PC-3 (cell line): ENCODE measurements around the gene SLC6A4. TPM values are rescaled to one million over a fixed set of nuclear protein-coding genes. Genes with fewer than 3 reads are reported as not detected.

ENCODE experiments used
- ATAC-seq: fragments of 200-7000 bp; cut with Tn5 transposase; 2 replicates; pipeline ENCODE4 v1.9.1; 2020; ENCODE audit warnings: mild to moderate bottlenecking, moderate library complexity
- BruUV-seq: library from RNA; stranded (reverse); fragments of 400-500 nt; replicated peaks from 2 replicates; lab custom pipeline; 2021; lab: Mats Ljungman, UMichigan
- CTCF ChIA-PET: fragments of 300-600 bp; sonication (Branson Sonifier 250); formaldehyde crosslinking; loops from one replicate; lab custom pipeline; 2022; ENCODE audit warnings: antibody characterized with exemption; lab: Charles Lee
- POLR2A ChIA-PET: fragments of 300-600 bp; sonication (Branson Sonifier 250); formaldehyde crosslinking; loops from one replicate; lab custom pipeline; 2022; ENCODE audit warnings: antibody characterized with exemption; ENCODE audit not compliant: unreplicated experiment; lab: Charles Lee
- DNase-seq: peaks from one replicate; pipeline ENCODE4 v3.0.0-alpha.2; 2015
- H2AFZ ChIP-seq: fragments of 300-600 bp; sonication (generic); 2 replicates; pipeline ENCODE4 v1.6.0; 2016; ENCODE audit warnings: antibody characterized with exemption, low read length
- H3F3A ChIP-seq: fragments of 300-600 bp; sonication (generic); one replicate; pipeline ENCODE4 v1.6.0; 2017; ENCODE audit warnings: antibody characterized with exemption, low read length, control low read depth, mild to moderate bottlenecking; ENCODE audit not compliant: unreplicated experiment
- H3K27ac ChIP-seq: fragments of 300-600 bp; sonication (generic); 2 replicates; pipeline ENCODE4 v1.5.1; 2016; ENCODE audit warnings: mild to moderate bottlenecking, low read length
- H3K27me3 ChIP-seq: fragments of 300-600 bp; sonication (generic); 2 replicates; pipeline ENCODE4 v1.6.1; 2016; ENCODE audit warnings: low read length, mixed read lengths
- H3K36me3 ChIP-seq: fragments of 300-600 bp; sonication (generic); 2 replicates; pipeline ENCODE4 v1.6.1; 2016; ENCODE audit warnings: low read depth, mixed run types, low read length, mixed read lengths
- H3K4me1 ChIP-seq: fragments of 300-600 bp; sonication (generic); 2 replicates; pipeline ENCODE4 v1.5.1; 2016; ENCODE audit warnings: low read length; ENCODE audit not compliant: insufficient read depth
- H3K4me2 ChIP-seq: fragments of 300-600 bp; sonication (generic); 2 replicates; pipeline ENCODE4 v1.6.0; 2016; ENCODE audit warnings: low read length
- H3K4me3 ChIP-seq: fragments of 300-600 bp; sonication (generic); 2 replicates; pipeline ENCODE4 v1.5.1; 2016; ENCODE audit warnings: mild to moderate bottlenecking, low read length, mixed read lengths
- H3K79me2 ChIP-seq: fragments of 300-600 bp; sonication (generic); 2 replicates; pipeline ENCODE4 v1.6.1; 2017; ENCODE audit warnings: low read length, mixed read lengths
- H3K9ac ChIP-seq: fragments of 300-600 bp; sonication (generic); 2 replicates; pipeline ENCODE4 v1.6.0; 2016; ENCODE audit warnings: mild to moderate bottlenecking, low read length
- H3K9me2 ChIP-seq: fragments of 300-600 bp; sonication (generic); replicated peaks from 2 replicates; pipeline ENCODE4 v1.6.1; 2016; ENCODE audit warnings: mixed run types, low read length, mixed read lengths
- H3K9me3 ChIP-seq: fragments of 300-600 bp; sonication (generic); 2 replicates; pipeline ENCODE4 v1.6.1; 2016; ENCODE audit warnings: low read length, mixed read lengths
- H4K20me1 ChIP-seq: fragments of 300-600 bp; sonication (generic); 2 replicates; pipeline ENCODE4 v1.6.1; 2016; ENCODE audit warnings: low read length, mixed read lengths
- EZH2 ChIP-seq: fragments of 300-600 bp; sonication (generic); IDR thresholded peaks from one replicate; pipeline ENCODE4 v1.6.1; 2017; ENCODE audit warnings: antibody characterized with exemption, mild to moderate bottlenecking, low read length; ENCODE audit not compliant: unreplicated experiment
- EZH2phosphoT487 ChIP-seq: fragments of 300-600 bp; sonication (generic); IDR thresholded peaks from 2 replicates; pipeline ENCODE4 v1.6.1; 2018; ENCODE audit warnings: mild to moderate bottlenecking, antibody characterized with exemption, low read length, borderline replicate concordance
- intact Hi-C: fragments of 100-400 bp; cut with micrococcal nuclease; formaldehyde crosslinking; loops from 2 replicates; pipeline ENCODE4 v1.9.0; 2023
- total RNA-seq: library from RNA; depleted of rRNA; stranded (reverse); fragments of >200 nt; gene quantifications from 2 replicates; pipeline ENCODE4 v1.2.3, GENCODE V29; 2014
- TF ChIP-seq, protein P1 (sequence below): fragments of 300-600 bp; sonication (generic); conservative IDR thresholded peaks from 2 replicates; pipeline ENCODE4 v1.5.1; 2017; ENCODE audit warnings: antibody characterized with exemption, low read depth, mild to moderate bottlenecking, low read length

The SLC6A4 gene
- total RNA-seq, 1 experiment from 2014 or later: not detected

DNA sequence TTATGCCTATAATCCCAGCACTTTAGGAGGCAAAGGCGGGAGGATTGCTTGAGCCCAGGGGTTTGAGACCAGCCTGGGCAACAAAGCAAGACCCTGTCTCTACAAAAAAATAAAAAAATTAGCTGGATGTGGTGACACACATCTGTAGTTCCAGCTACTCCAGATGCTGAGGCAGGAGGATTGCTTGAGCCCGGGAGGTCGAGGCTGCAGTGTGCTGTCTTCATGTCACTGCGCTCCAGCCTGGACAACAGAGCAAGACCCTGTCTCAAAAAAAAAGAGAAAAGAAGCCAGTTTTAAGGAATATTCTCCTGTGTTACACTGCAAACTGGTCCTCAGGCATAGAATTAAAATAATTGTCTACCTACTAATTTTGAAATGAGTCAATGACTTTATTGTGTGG, 71.0 kb downstream of the SLC6A4 start:
- Histone ChIP-seq H3K36me3 (no peaks in the 10 kb centered on the region), H3K9me2 (no peaks in the 10 kb centered on the region), H3K79me2 (peaks cover 27% of the 10 kb centered on the region), H2AFZ (no peak overlapping the region), H3F3A (no peaks in the 10 kb centered on the region), H3K4me1 (no peaks in the 10 kb centered on the region), H3K4me2 (no peak overlapping the region), H3K4me3 (no peak overlapping the region), H4K20me1 (0 out of 2 replicates have a peak, but pooled peaks cover 5% of the 10 kb centered on the region), H3K27ac (no peak overlapping the region), H3K9ac (no peak overlapping the region), H3K27me3 (no peaks in the 10 kb centered on the region), H3K9me3 (no peaks in the 10 kb centered on the region)
- ChIA-PET POLR2A (no interaction called here), CTCF (no interaction called here)
- ATAC-seq: no peak
- no TSS peak for BruUV-seq
- TF ChIP-seq, protein P1, sequence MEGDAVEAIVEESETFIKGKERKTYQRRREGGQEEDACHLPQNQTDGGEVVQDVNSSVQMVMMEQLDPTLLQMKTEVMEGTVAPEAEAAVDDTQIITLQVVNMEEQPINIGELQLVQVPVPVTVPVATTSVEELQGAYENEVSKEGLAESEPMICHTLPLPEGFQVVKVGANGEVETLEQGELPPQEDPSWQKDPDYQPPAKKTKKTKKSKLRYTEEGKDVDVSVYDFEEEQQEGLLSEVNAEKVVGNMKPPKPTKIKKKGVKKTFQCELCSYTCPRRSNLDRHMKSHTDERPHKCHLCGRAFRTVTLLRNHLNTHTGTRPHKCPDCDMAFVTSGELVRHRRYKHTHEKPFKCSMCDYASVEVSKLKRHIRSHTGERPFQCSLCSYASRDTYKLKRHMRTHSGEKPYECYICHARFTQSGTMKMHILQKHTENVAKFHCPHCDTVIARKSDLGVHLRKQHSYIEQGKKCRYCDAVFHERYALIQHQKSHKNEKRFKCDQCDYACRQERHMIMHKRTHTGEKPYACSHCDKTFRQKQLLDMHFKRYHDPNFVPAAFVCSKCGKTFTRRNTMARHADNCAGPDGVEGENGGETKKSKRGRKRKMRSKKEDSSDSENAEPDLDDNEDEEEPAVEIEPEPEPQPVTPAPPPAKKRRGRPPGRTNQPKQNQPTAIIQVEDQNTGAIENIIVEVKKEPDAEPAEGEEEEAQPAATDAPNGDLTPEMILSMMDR: no peak
- TF ChIP-seq EZH2 (no peak), EZH2phosphoT487 (no peak)
- intact Hi-C loops: no loop called here
- DNase-seq: no peak

DNA sequence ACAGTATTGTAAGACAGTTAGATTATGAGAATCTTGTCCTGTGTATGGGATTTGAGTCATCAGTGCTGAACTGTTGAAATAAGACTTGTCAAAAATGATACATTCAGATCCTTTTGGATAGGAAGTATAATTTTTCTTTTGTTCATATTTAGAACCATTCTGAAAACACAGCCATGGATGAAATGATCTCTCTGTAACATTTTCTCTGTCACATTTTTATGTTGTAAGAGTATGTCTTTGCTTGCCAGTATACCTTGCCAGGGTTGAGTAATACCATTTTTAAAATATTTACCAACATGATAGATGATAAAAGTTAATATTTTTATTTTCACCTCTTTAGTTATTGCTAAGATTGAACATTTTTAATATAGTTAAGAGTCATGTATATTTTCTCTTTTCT, 73.9 kb downstream of the SLC6A4 start:
- H3K36me3 ChIP-seq: peaks cover 27% of the 10 kb centered on the region
- H4K20me1 ChIP-seq: 0 out of 2 replicates have a peak, but pooled peaks cover 5% of the 10 kb centered on the region
- no peaks in the 10 kb centered on the region for H3K9me2 ChIP-seq
- H3K4me2 ChIP-seq: no peak overlapping the region
- no peak overlapping the region for H2AFZ ChIP-seq
- no peak overlapping the region for H3K9ac ChIP-seq
- no TSS peak for BruUV-seq
- no peak for DNase-seq
- H3K79me2 ChIP-seq: peaks cover 49% of the 10 kb centered on the region
- no peaks in the 10 kb centered on the region for H3F3A ChIP-seq
- intact Hi-C loops: no loop called here
- H3K27ac ChIP-seq: no peak overlapping the region
- CTCF ChIA-PET: no interaction called here
- POLR2A ChIA-PET: no interaction called here
- no peaks in the 10 kb centered on the region for H3K27me3 ChIP-seq
- no peak for ATAC-seq
- H3K4me3 ChIP-seq: no peak overlapping the region
- H3K9me3 ChIP-seq: peaks cover 13% of the 10 kb centered on the region; the same call in 1 of the 2 replicates
- H3K4me1 ChIP-seq: no peaks in the 10 kb centered on the region
- TF ChIP-seq, protein P1: no peak
- TF ChIP-seq EZH2: no peak
- no peak for TF ChIP-seq EZH2phosphoT487

DNA sequence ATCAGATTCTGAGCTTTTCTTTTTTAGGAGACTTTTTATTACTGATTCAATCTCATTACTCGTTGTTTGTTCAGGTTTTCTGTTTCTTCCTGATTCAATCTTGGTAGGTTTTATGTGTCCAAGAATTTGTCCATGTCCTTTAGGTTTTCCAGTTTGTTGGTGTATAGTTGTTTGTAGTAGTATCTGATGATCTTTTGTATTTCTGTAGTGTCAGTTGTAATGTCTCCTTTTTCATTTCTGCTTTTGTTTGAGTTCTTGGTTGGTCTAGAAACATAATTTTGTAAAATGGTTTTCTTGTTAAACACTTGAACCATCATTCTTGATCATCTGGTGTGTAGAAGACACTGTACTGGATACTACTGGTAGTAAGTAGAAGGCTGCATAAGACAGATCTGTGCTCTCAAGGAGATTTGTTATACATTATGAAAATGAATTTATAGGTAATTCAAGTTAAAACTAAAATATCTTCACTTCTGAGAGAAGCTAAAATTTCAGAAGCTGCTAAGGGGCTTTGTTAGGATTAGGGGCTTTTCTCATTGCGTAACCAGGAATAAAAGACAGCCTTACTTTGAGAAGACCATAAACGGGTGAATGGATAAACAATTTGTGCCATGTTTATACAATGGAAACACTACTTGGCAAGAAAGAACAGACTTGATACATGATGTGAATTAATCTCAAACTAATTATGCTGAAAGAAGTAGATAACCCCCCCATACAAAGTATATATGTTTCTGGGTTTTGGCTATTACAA, 74.9 kb downstream of the SLC6A4 start:
- no peak for ATAC-seq
- Histone ChIP-seq H3K4me3 (no peak overlapping the region), H3K9ac (no peak overlapping the region), H2AFZ (no peak overlapping the region), H3K9me2 (no peaks in the 10 kb centered on the region), H3K36me3 (peaks cover 27% of the 10 kb centered on the region), H3K27me3 (no peaks in the 10 kb centered on the region), H3K4me2 (no peak overlapping the region), H3K4me1 (no peaks in the 10 kb centered on the region), H3K9me3 (peaks cover 13% of the 10 kb centered on the region; the same call in 1 of the 2 replicates), H3K79me2 (peaks cover 49% of the 10 kb centered on the region), H3K27ac (no peak overlapping the region), H3F3A (no peaks in the 10 kb centered on the region), H4K20me1 (0 out of 2 replicates have a peak, but pooled peaks cover 5% of the 10 kb centered on the region)
- TF ChIP-seq, protein P1: no peak
- TF ChIP-seq EZH2: no peak
- no peak for TF ChIP-seq EZH2phosphoT487
- BruUV-seq: no TSS peak
- intact Hi-C loops: no loop called here
- no peak for DNase-seq
- POLR2A ChIA-PET: no interaction called here
- CTCF ChIA-PET: interaction anchor here (0.5 kb wide), 1 partner anchor 75 kb away, joined by 3 read pairs; no protein-coding TSS in a partner anchor
